Calu3 (cell line): ENCODE data around the gene KRT6B. TPM values are rescaled to one million over a fixed set of nuclear protein-coding genes. Genes with fewer than 3 reads are reported as not detected.

ENCODE experiments used
- BruUV-seq: library from RNA; stranded (reverse); fragments of 400-500 nt; replicated peaks from 2 replicates; lab custom pipeline; 2021; lab: Mats Ljungman, UMichigan
- CTCF ChIA-PET: fragments of 300-600 bp; sonication (Branson Sonifier 250); formaldehyde crosslinking; loops from one replicate; lab custom pipeline; 2022; ENCODE audit warnings: antibody characterized with exemption; lab: Charles Lee
- DNase-seq: peaks from one replicate; pipeline ENCODE4 v3.0.0; 2022
- H3K27ac Mint-ChIP-seq: one replicate; pipeline ENCODE4 v1.8.0; 2022; ENCODE audit warnings: mixed read lengths; ENCODE audit not compliant: unreplicated experiment
- H3K27me3 Mint-ChIP-seq: one replicate; pipeline ENCODE4 v1.8.0; 2022; ENCODE audit warnings: mixed read lengths; ENCODE audit not compliant: unreplicated experiment
- H3K36me3 Mint-ChIP-seq: one replicate; pipeline ENCODE4 v1.8.0; 2022; ENCODE audit warnings: mild to moderate bottlenecking, moderate library complexity, mixed read lengths; ENCODE audit not compliant: insufficient read depth, unreplicated experiment
- H3K4me1 Mint-ChIP-seq: one replicate; pipeline ENCODE4 v1.8.0; 2022; ENCODE audit warnings: mild to moderate bottlenecking, low read depth, mixed read lengths; ENCODE audit not compliant: unreplicated experiment
- H3K4me3 Mint-ChIP-seq: one replicate; pipeline ENCODE4 v1.8.0; 2022; ENCODE audit warnings: mild to moderate bottlenecking, low read depth, moderate library complexity, mixed read lengths; ENCODE audit not compliant: unreplicated experiment
- H3K9me3 Mint-ChIP-seq: one replicate; pipeline ENCODE4 v1.8.0; 2022; ENCODE audit warnings: low read depth, mixed read lengths; ENCODE audit not compliant: unreplicated experiment
- intact Hi-C: fragments of 100-400 bp; cut with micrococcal nuclease; formaldehyde crosslinking; loops from one replicate; pipeline ENCODE4 v1.10.0; 2022; ENCODE audit not compliant: unreplicated experiment
- total RNA-seq: library from RNA; stranded (reverse); gene quantifications from 2 replicates; pipeline ENCODE4 v1.2.3, GENCODE V29; 2022
- TF ChIP-seq, protein P1 (sequence below): fragments of 200-600 bp; IDR thresholded peaks from one replicate; pipeline ENCODE4 v1.8.0; 2022; ENCODE audit warnings: antibody characterized with exemption; ENCODE audit not compliant: unreplicated experiment

Gene KRT6B
- total RNA-seq, 1 experiment from 2014 or later = 5.6 TPM

DNA sequence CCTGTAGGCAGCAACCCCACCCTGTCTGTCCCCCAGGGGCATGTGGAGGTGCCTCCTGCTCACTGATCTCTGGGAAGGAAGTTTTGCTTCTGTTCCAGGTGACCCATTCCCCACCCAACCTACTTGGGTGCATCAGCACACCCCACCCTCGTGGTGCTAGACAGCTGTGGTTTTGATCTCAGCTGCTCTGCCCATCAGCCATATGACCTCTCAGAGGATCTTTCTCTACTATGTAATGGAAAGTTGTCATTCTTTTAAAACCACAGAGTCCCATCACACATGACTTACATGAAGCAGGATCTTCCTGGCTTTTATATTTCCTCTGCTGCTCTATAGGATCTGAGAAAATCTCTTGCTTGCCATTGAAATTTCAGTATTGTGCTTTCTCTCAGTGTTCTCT lies 32.3 kb downstream of the KRT6B start:
- CTCF ChIA-PET = interaction anchor here (0.7 kb wide), 1 partner anchor 125 kb away, joined by 6 read pairs; no protein-coding TSS in a partner anchor
- Mint-ChIP-seq H3K36me3 (no peaks in the 10 kb centered on the region), H3K9me3 (no peaks in the 10 kb centered on the region), H3K4me3 (no peak overlapping the region), H3K27ac (no peak overlapping the region), H3K4me1 (no peaks in the 10 kb centered on the region), H3K27me3 (peaks cover 55% of the 10 kb centered on the region)
- intact Hi-C loops = no loop called here
- no peak for DNase-seq
- no TSS peak for BruUV-seq
- TF ChIP-seq, protein P1, sequence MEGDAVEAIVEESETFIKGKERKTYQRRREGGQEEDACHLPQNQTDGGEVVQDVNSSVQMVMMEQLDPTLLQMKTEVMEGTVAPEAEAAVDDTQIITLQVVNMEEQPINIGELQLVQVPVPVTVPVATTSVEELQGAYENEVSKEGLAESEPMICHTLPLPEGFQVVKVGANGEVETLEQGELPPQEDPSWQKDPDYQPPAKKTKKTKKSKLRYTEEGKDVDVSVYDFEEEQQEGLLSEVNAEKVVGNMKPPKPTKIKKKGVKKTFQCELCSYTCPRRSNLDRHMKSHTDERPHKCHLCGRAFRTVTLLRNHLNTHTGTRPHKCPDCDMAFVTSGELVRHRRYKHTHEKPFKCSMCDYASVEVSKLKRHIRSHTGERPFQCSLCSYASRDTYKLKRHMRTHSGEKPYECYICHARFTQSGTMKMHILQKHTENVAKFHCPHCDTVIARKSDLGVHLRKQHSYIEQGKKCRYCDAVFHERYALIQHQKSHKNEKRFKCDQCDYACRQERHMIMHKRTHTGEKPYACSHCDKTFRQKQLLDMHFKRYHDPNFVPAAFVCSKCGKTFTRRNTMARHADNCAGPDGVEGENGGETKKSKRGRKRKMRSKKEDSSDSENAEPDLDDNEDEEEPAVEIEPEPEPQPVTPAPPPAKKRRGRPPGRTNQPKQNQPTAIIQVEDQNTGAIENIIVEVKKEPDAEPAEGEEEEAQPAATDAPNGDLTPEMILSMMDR = no peak

DNA sequence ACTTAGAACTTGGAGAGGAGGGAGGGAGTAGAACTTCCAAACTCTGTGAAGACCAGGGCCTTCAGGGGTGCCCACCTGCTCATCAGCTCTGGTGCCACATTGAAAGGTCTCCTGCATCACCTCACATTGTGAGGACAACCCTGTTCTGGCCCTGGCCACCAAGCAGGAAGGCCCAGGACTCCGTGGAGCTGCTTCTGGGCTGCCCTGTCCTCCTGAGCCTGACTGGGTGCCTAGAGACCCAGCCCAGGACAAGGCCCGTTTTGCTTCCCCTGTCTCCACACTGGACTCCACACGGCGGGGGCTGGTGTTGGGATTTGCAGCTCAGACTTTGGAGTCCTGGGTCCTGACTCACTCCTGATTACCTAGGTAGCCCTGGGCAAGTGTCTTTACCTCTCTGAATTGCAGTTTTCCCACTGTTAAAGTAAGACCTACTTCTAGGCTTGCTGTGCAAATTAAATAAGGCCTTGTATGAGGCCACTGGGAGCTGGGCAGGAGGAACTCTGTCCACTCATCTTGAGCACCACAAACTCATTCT lies 33.3 kb downstream of the KRT6B start:
- no TSS peak for BruUV-seq
- H3K9me3 Mint-ChIP-seq = no peaks in the 10 kb centered on the region
- no peak overlapping the region for H3K27ac Mint-ChIP-seq
- no peak overlapping the region for H3K4me3 Mint-ChIP-seq
- no peak for DNase-seq
- H3K36me3 Mint-ChIP-seq = no peaks in the 10 kb centered on the region
- TF ChIP-seq, protein P1 = no peak
- no peaks in the 10 kb centered on the region for H3K4me1 Mint-ChIP-seq
- CTCF ChIA-PET = interaction anchor here (0.7 kb wide), 1 partner anchor 15 kb away, joined by 3 read pairs; no protein-coding TSS in a partner anchor
- intact Hi-C loops = no loop called here
- H3K27me3 Mint-ChIP-seq = peaks cover 56% of the 10 kb centered on the region

DNA sequence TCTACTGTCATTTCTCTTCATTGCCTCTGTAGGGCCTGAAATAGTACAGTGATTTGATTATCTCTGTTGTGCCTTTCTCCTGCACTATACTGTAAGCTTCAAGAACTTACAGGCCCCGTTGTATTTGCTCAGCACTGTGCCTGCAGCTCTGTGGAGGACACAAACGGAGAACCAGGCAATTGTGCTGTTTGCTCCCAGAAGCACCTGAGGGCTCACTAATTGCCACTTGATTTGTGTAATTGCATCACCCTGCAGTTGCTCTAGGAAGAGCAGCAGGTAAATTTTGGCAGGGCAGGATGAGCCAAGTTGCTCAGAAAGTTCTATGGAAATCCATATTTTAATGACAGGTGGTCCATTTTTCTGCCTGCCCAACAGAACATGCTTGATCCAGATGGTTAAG lies 34.2 kb downstream of the KRT6B start:
- intact Hi-C loops = no loop called here
- Mint-ChIP-seq H3K27ac (no peak overlapping the region), H3K4me1 (no peaks in the 10 kb centered on the region), H3K4me3 (no peak overlapping the region), H3K27me3 (peaks cover 56% of the 10 kb centered on the region), H3K36me3 (no peaks in the 10 kb centered on the region), H3K9me3 (no peaks in the 10 kb centered on the region)
- CTCF ChIA-PET = no interaction called here
- DNase-seq = no peak
- BruUV-seq = no TSS peak
- TF ChIP-seq, protein P1 = no peak

DNA sequence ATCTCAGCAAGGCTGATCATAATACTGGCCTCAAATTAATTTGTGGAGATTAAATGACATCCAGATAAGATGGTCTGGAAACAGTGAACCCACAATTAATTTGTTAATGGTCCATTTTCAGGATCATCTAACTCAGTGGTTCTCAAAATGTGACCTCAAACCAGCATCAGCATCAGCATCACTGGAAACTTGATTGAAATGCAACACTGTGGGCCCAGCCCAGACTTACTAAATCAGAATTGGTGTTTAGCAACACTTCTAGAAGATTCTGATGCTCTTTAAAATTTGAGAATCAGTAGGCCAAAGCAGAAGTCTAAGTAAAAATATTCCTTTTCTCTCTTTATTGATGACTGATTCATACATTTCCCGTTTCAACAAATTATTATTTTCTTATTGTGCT lies 35.2 kb downstream of the KRT6B start:
- H3K27ac Mint-ChIP-seq = no peak overlapping the region
- H3K36me3 Mint-ChIP-seq = no peaks in the 10 kb centered on the region
- no TSS peak for BruUV-seq
- no peak overlapping the region for H3K4me3 Mint-ChIP-seq
- CTCF ChIA-PET = no interaction called here
- TF ChIP-seq, protein P1 = no peak
- H3K27me3 Mint-ChIP-seq = peaks cover 58% of the 10 kb centered on the region
- intact Hi-C loops = no loop called here
- DNase-seq = no peak
- H3K4me1 Mint-ChIP-seq = no peaks in the 10 kb centered on the region
- no peaks in the 10 kb centered on the region for H3K9me3 Mint-ChIP-seq
